HG03457 (cell line): ENCODE data around the gene XKRX.

Source experiments
- ATAC-seq: cut with Tn5 transposase; IDR thresholded peaks from one replicate; pipeline ENCODE4 v1.9.1; 2021; ENCODE audit warnings: moderate number of reproducible peaks; ENCODE audit not compliant: unreplicated experiment

The XKRX gene

DNA sequence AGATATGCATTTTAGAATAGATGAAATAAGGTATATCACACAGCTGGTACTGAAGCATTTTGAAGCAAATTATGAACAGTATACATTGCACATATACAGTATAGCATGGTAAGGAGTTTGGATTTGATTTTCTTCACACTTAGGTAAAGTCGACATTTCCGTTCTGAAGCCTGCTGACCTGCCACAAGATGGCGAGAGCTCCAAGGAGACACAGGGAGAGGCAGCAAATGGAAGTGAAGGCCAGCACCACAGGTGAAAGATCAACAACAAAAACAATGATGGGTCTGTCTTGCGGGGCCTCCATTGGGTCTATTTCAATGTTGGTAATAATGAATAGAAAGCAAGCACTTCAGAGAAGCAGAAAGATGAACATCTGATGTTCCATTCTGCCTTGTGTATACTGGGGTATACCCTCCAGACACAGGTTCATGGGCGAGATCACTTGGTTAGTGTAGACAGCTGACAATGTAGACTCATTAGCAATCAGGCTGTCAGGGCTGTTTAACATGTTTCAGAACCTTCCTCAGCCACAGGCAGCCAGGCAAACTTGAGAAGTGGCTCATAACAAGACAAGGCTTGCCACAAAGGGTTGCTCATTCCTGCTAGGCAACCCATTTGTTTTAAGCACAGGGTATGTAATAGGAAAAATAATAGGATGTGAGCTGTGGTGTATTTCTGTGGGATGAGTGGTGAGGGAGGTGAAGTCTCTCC is 33.2 kb downstream of the XKRX start:
- ATAC-seq: no peak

DNA sequence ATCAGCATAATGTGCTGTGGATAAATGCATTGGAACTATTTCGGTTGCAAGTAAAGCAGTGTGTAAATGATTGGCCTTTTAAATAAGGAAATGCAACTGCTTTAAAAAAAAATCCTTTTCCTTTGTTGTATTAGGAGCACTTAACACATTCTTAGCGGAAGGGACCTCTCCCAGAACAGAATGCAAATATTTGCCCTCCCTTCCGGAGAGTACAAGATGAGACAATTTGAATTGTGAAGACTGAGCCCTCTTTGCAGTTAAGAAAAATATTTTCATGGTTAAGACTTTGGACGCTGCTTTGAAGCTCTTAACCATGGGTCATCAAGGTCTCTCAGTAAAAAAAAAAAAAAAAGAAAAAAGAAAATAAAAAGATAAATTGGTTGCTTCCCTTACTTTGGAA is 45.1 kb downstream of the XKRX start:
- ATAC-seq: no peak

GRCh38 chrX:100880368-100880767 is 48.3 kb downstream of the XKRX start:
- no peak for ATAC-seq

GRCh38 chrX:100874325-100874724 is 54.4 kb downstream of the XKRX start, which contains the start of gene NOX1:
Gene NOX1 (minus strand): TSS chrX:100874359. CDS start chrX:100874139, 220 bp downstream.
- ATAC-seq: no peak

DNA sequence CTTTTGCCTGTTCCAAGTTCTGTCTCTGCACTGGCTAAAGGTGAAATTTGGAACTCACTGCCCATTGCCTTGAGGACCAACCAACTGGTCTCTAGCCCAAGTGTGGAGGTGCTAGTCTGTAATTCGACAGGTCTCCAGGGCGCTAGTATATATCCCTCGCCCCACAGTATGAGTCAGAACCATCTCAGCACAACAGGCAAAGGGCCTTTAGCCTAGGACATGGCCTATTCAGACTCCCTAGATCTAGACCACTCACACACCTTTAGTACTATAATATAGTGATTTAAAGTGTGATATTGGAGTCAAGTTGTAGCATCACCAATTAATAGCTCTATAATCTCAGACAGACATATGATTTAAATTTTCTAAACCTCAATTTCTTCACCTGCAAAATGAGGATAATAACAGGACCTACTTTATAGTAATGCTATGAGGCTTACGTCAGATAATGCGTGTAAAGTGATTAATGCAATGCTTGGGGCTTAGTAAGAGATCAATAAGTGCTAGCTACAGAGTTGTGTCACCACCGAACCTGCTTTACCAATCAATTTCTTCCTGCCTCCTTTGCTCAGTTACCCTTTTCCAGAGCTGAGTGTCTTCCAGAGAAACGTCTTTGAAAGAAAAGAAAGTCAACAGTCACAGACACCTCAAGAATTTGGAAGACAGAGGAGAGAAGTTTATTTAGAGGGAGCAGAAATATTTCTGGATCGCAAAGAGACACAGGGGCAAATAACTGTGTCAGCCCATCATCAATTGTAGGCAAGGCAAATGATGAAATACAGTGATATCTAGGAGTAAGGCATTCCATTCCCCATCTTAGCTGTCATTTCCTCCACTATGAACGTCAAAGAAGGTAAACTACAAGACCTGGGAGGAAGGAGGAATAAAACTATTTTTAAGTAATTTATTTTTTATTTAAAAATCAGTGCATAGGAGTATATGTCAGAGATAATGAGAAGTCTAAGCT is 56.8 kb downstream of the XKRX start:
- ATAC-seq: no peak

- ATAC-seq: no peak
Measured at GRCh38 chrX:100870527-100870926, 58.2 kb downstream of the XKRX start.

- no peak for ATAC-seq
Measured at GRCh38 chrX:100868273-100868672, 60.4 kb downstream of the XKRX start.

GRCh38 chrX:100864657-100865391 is 63.9 kb downstream of the XKRX start:
- ATAC-seq: no peak
